Transverse colon (tissue), 4 donors: ENCODE data around the gene LGALS9.
"Not testable (repeated sequence)": the region's sequence is repeated elsewhere in the genome, so short reads cannot be mapped to it uniquely, and the experiment has no call there.

Experiments
- CTCF ChIP-seq, 5 experiments: fragments of 200-600 bp in 3 of 5; fragments of 450-650 bp in 2 of 5; sonication (generic) in 3 of 5; IDR thresholded peaks; 1 replicate in 2 of 5; 2 replicates in 3 of 5; pipeline ENCODE4 v1.5.1; 2016 to 2017; ENCODE audit warnings: antibody characterized with exemption in 5 of 5, inconsistent platforms in 3 of 5, mild to moderate bottlenecking in 2 of 5, moderate library complexity in 1 of 5
- POLR2A ChIP-seq: fragments of 450-650 bp; IDR thresholded peaks from one replicate; pipeline ENCODE4 v1.6.1; 2016; ENCODE audit warnings: antibody characterized with exemption, mild to moderate bottlenecking, moderate library complexity
- POLR2AphosphoS5 ChIP-seq, 3 donors: sonication (generic); formaldehyde crosslinking; IDR thresholded peaks; one replicate each; pipeline ENCODE4 v1.6.1; 2016; ENCODE audit warnings: antibody characterized with exemption in 3 of 3

GRCh38 chr17:27632766-27633165, 1.8 kb downstream of the LGALS9 start:
- TF ChIP-seq POLR2AphosphoS5 (IDR thresholded peaks at IDR 0.05), result peak; percentile 16 to 39 (median 24)
- TF ChIP-seq CTCF (IDR thresholded peaks at IDR 0.05); POLR2A: not testable (repeated sequence)
